ENCODE data around the gene KPNB1.

GRCh38 chr17:47607481-47607880, 42.2 kb upstream of the KPNB1 start:
- no peak for TF ChIP-seq ZNF501 (tag by site-specific recombination; IDR thresholded peaks at IDR 0.05)
- no peak for TF ChIP-seq MEIS1 (CRISPR knock-in tag; IDR thresholded peaks at IDR 0.05; ENCODE audit: borderline replicate concordance)
- no peak for TF ChIP-seq REST (tag by site-specific recombination; IDR thresholded peaks at IDR 0.05)
- no peak for TF ChIP-seq ZNF23 (tag by site-specific recombination; IDR thresholded peaks at IDR 0.05; ENCODE audit: borderline replicate concordance)
- TF ChIP-seq ZNF449 (tag by site-specific recombination; IDR thresholded peaks at IDR 0.05), result no peak
- no peak for TF ChIP-seq ZBTB1 (tag by site-specific recombination; IDR thresholded peaks at IDR 0.05)
- no peak for TF ChIP-seq ZNF350 (tag by site-specific recombination; IDR thresholded peaks at IDR 0.05)
- no peak for TF ChIP-seq CTCF (tag by site-specific recombination; IDR thresholded peaks at IDR 0.05)
- TF ChIP-seq ZNF274 (IDR thresholded peaks at IDR 0.05; ENCODE audit: low read length), result no peak
- TF ChIP-seq ZNF274 (tag by site-specific recombination; IDR thresholded peaks at IDR 0.05; ENCODE audit: borderline replicate concordance), result no peak
- TF ChIP-seq FEZF1 (tag by site-specific recombination; IDR thresholded peaks at IDR 0.05), result no peak
- TF ChIP-seq REPIN1 (tag by site-specific recombination; IDR thresholded peaks at IDR 0.05; ENCODE audit: low read depth), result no peak
- no peak for TF ChIP-seq ZNF629 (tag by site-specific recombination; IDR thresholded peaks at IDR 0.05)
- no peak for TF ChIP-seq YY1 (tag by site-specific recombination; IDR thresholded peaks at IDR 0.05)
- no peak for TF ChIP-seq ZNF768 (tag by site-specific recombination; IDR thresholded peaks at IDR 0.05)
